ENCODE data around the gene DCK. TPM values are rescaled to one million over a fixed set of nuclear protein-coding genes. Genes with fewer than 3 reads are reported as not detected.

DCK gene
- total RNA-seq, 1 experiment from 2014 or later = 11.8 TPM

- no peaks in the 10 kb centered on the region for H3K79me2 ChIP-seq (ENCODE audit: low read depth)
- no peak overlapping the region for H3K4me2 ChIP-seq
- H3K4me1 ChIP-seq (replicated peaks; ENCODE audit: insufficient read depth) = no peaks in the 10 kb centered on the region
- H3F3A ChIP-seq (ENCODE audit: insufficient read depth, low read depth) = no peaks in the 10 kb centered on the region
- no peaks in the 10 kb centered on the region for H3K9me3 ChIP-seq (ENCODE audit: insufficient read depth, low read depth)
- intact Hi-C loops (cut with micrococcal nuclease; ENCODE audit: unreplicated experiment) = no loop called here
- BruUV-seq (replicated peaks) = no TSS peak
- POLR2A ChIA-PET (ENCODE audit: unreplicated experiment) = no interaction called here
- H3K27ac ChIP-seq = no peak overlapping the region
- H3K9me2 ChIP-seq (ENCODE audit: insufficient read depth) = no peaks in the 10 kb centered on the region
- no peaks in the 10 kb centered on the region for H4K20me1 ChIP-seq (ENCODE audit: insufficient read depth)
- H3K4me3 ChIP-seq = no peak overlapping the region
- CTCF ChIA-PET = no interaction called here
- DNase-seq = no peak
- H3K36me3 ChIP-seq (ENCODE audit: low read depth) = no peaks in the 10 kb centered on the region
- no peak for TF ChIP-seq CTCF (conservative IDR thresholded peaks at IDR 0.05)
- no peak for TF ChIP-seq EZH2 (IDR thresholded peaks at IDR 0.05; ENCODE audit: low read depth)
- H2AFZ ChIP-seq = no peak overlapping the region
- H3K27me3 ChIP-seq (ENCODE audit: insufficient read depth, low read depth) = no peaks in the 10 kb centered on the region
Measured at GRCh38 chr4:71063711-71064110, 70.3 kb downstream of the DCK start.

GRCh38 chr4:71064521-71064920, 71.1 kb downstream of the DCK start:
- H3K27ac ChIP-seq = no peak overlapping the region
- no peaks in the 10 kb centered on the region for H3K9me2 ChIP-seq (ENCODE audit: insufficient read depth)
- H4K20me1 ChIP-seq (ENCODE audit: insufficient read depth) = no peaks in the 10 kb centered on the region
- no peaks in the 10 kb centered on the region for H3F3A ChIP-seq (ENCODE audit: insufficient read depth, low read depth)
- no peak overlapping the region for H3K4me2 ChIP-seq
- H3K36me3 ChIP-seq (ENCODE audit: low read depth) = no peaks in the 10 kb centered on the region
- H3K79me2 ChIP-seq (ENCODE audit: low read depth) = no peaks in the 10 kb centered on the region
- TF ChIP-seq CTCF (conservative IDR thresholded peaks at IDR 0.05) = no peak
- no peak for TF ChIP-seq EZH2 (IDR thresholded peaks at IDR 0.05; ENCODE audit: low read depth)
- intact Hi-C loops (cut with micrococcal nuclease; ENCODE audit: unreplicated experiment) = no loop called here
- ChIA-PET POLR2A (ENCODE audit: unreplicated experiment) (no interaction called here), CTCF (interaction anchor here (0.6 kb wide), 1 partner anchor 177 kb away, joined by 3 read pairs; no protein-coding TSS in a partner anchor)
- no peaks in the 10 kb centered on the region for H3K4me1 ChIP-seq (replicated peaks; ENCODE audit: insufficient read depth)
- no peaks in the 10 kb centered on the region for H3K9me3 ChIP-seq (ENCODE audit: insufficient read depth, low read depth)
- H3K27me3 ChIP-seq (ENCODE audit: insufficient read depth, low read depth) = no peaks in the 10 kb centered on the region
- H2AFZ ChIP-seq = no peak overlapping the region
- no peak for DNase-seq
- H3K4me3 ChIP-seq = no peak overlapping the region
- BruUV-seq (replicated peaks) = no TSS peak

GRCh38 chr4:71065991-71066510, 72.6 kb downstream of the DCK start:
- no peaks in the 10 kb centered on the region for H4K20me1 ChIP-seq (ENCODE audit: insufficient read depth)
- H3K9me3 ChIP-seq (ENCODE audit: insufficient read depth, low read depth) = no peaks in the 10 kb centered on the region
- H3K4me2 ChIP-seq = no peak overlapping the region
- H3K4me3 ChIP-seq = no peak overlapping the region
- H3F3A ChIP-seq (ENCODE audit: insufficient read depth, low read depth) = no peaks in the 10 kb centered on the region
- TF ChIP-seq EZH2 (IDR thresholded peaks at IDR 0.05; ENCODE audit: low read depth) (no peak), CTCF (conservative IDR thresholded peaks at IDR 0.05) (no peak)
- CTCF ChIA-PET = no interaction called here
- H3K9me2 ChIP-seq (ENCODE audit: insufficient read depth) = no peaks in the 10 kb centered on the region
- H3K79me2 ChIP-seq (ENCODE audit: low read depth) = no peaks in the 10 kb centered on the region
- no peak overlapping the region for H3K27ac ChIP-seq
- intact Hi-C loops (cut with micrococcal nuclease; ENCODE audit: unreplicated experiment) = no loop called here
- no peak overlapping the region for H2AFZ ChIP-seq
- no peak for DNase-seq
- POLR2A ChIA-PET (ENCODE audit: unreplicated experiment) = no interaction called here
- H3K27me3 ChIP-seq (ENCODE audit: insufficient read depth, low read depth) = no peaks in the 10 kb centered on the region
- no TSS peak for BruUV-seq (replicated peaks)
- no peaks in the 10 kb centered on the region for H3K4me1 ChIP-seq (replicated peaks; ENCODE audit: insufficient read depth)
- H3K36me3 ChIP-seq (ENCODE audit: low read depth) = no peaks in the 10 kb centered on the region

All from PC-9 (cell line).